ELR (cell line): Measurements from ENCODE around the gene MAGOH.
A peak's percentile ranks its signal among the peaks of the same experiment; 100 is the strongest.
"Not testable (repeated sequence)": the region's sequence is repeated elsewhere in the genome, so short reads cannot be mapped to it uniquely, and the experiment has no call there.

Experiments used
- DNase-seq: peaks from one replicate; pipeline ENCODE4 v3.0.0-alpha.2; 2015; ENCODE audit warnings: low read depth

Gene MAGOH

GRCh38 chr1:53220171-53220961, 18.0 kb downstream of the MAGOH start, which contains the start of gene CZIB:
Gene CZIB, minus strand, starts transcription at chr1:53220634. Its CDS starts 59 bp downstream, at chr1:53220575.
- peak; percentile 94 for DNase-seq

- no peak for DNase-seq
These were observed 18.6 kb downstream of the MAGOH start for GRCh38 chr1:53219711-53220110.

- no peak for DNase-seq
These were observed 20.1 kb downstream of the MAGOH start for GRCh38 chr1:53218201-53218600.

GRCh38 chr1:53214376-53214940, 23.9 kb downstream of the MAGOH start:
- DNase-seq: no peak

GRCh38 chr1:53210954-53211353, 27.4 kb downstream of the MAGOH start:
- no peak for DNase-seq

GRCh38 chr1:53210352-53210751, 28.0 kb downstream of the MAGOH start:
- no peak for DNase-seq

GRCh38 chr1:53207726-53208125, 30.6 kb downstream of the MAGOH start:
- no peak for DNase-seq

GRCh38 chr1:53206735-53207379, 31.5 kb downstream of the MAGOH start:
- no peak for DNase-seq

GRCh38 chr1:53206083-53206685, 32.1 kb downstream of the MAGOH start:
- DNase-seq: not testable (repeated sequence)

- not testable (repeated sequence) for DNase-seq
These were observed 32.8 kb downstream of the MAGOH start for GRCh38 chr1:53205496-53205895.

- no peak for DNase-seq
These were observed 34.9 kb downstream of the MAGOH start for GRCh38 chr1:53203466-53203865.

GRCh38 chr1:53198241-53198651, 40.1 kb downstream of the MAGOH start:
- DNase-seq: no peak

- peak; percentile 44 for DNase-seq
These were observed 40.8 kb downstream of the MAGOH start for GRCh38 chr1:53197291-53198200.

- DNase-seq: peak; percentile 97
These were observed 41.6 kb downstream of the MAGOH start, which contains the start of gene CPT2 for GRCh38 chr1:53196485-53197290. Gene CPT2, plus strand, starts transcription at chr1:53196824. Its CDS starts 120 bp downstream, at chr1:53196944.

- no peak for DNase-seq
These were observed 42.3 kb downstream of the MAGOH start for GRCh38 chr1:53196017-53196484.

- no peak for DNase-seq
These were observed 42.9 kb downstream of the MAGOH start for GRCh38 chr1:53195246-53196016.

- no peak for DNase-seq
These were observed 48.1 kb downstream of the MAGOH start for GRCh38 chr1:53190210-53190611.

GRCh38 chr1:53189061-53189460, 49.3 kb downstream of the MAGOH start:
- DNase-seq: no peak

GRCh38 chr1:53188099-53188498, 50.2 kb downstream of the MAGOH start:
- DNase-seq: peak; percentile 75

GRCh38 chr1:53187401-53187800, 50.9 kb downstream of the MAGOH start:
- DNase-seq: no peak
